Urinary bladder (tissue), 4 donors: ENCODE measurements around the gene IL36G. TPM values are rescaled to one million over a fixed set of nuclear protein-coding genes. Genes with fewer than 3 reads are reported as not detected.

ENCODE experiments used
- DNase-seq: peaks from one replicate; pipeline ENCODE4 v3.0.0-alpha.2; 2015; ENCODE audit errors: extremely low spot score
- H3K27ac ChIP-seq: one replicate; pipeline ENCODE4 v1.5.1; 2013; ENCODE audit warnings: low read depth, mild to moderate bottlenecking, moderate library complexity
- H3K36me3 ChIP-seq: one replicate; pipeline ENCODE4 v1.6.1; 2013; ENCODE audit warnings: mild to moderate bottlenecking, moderate library complexity; ENCODE audit not compliant: insufficient read depth
- H3K4me1 ChIP-seq: one replicate; pipeline ENCODE4 v1.6.1; 2013; ENCODE audit warnings: mild to moderate bottlenecking, moderate library complexity; ENCODE audit not compliant: insufficient read depth
- H3K4me3 ChIP-seq: one replicate; pipeline ENCODE4 v1.5.1; 2013; ENCODE audit warnings: low read depth, low read length
- WGBS: extraction: QIAGEN DNeasy Blood & Tissue Kit; methylation state at CpG from one replicate; pipeline ENCODE4 v1.1.7; 2013; 5-methylcytosine and 5-hydroxymethylcytosine counted together
- polyA plus RNA-seq: library from polyadenylated mRNA; stranded (reverse); fragments of 200-250 nt; gene quantifications from one replicate; pipeline ENCODE4 v1.2.3, GENCODE V29; 2013
- total RNA-seq: library from RNA; depleted of rRNA; stranded (reverse); fragments of >200 nt; gene quantifications from one replicate; pipeline ENCODE4 v1.2.3, GENCODE V29; 2014
- donor health status: healthy with polysubstance abuse.
- donor health status: healthy.

The IL36G gene
- total and polyA plus RNA-seq, 2 donors, result not detected

- Histone ChIP-seq H3K4me3 (no peak overlapping the region), H3K36me3 (no peaks in the 10 kb centered on the region), H3K4me1 (no peaks in the 10 kb centered on the region), H3K27ac (no peak overlapping the region)
- 88% methylated on average over 2 of the region's 2 CpGs for WGBS
- DNase-seq, result no peak
Observed at GRCh38 chr2:112994648-112995047, 16.8 kb downstream of the IL36G start.

GRCh38 chr2:112995346-112995920 is 17.6 kb downstream of the IL36G start:
- no peaks in the 10 kb centered on the region for H3K4me1 ChIP-seq
- WGBS, result 85% methylated on average over 14 of the region's 14 CpGs
- no peaks in the 10 kb centered on the region for H3K36me3 ChIP-seq
- H3K27ac ChIP-seq, result no peak overlapping the region
- no peak for DNase-seq
- H3K4me3 ChIP-seq, result no peak overlapping the region

- H3K4me3 ChIP-seq, result no peak overlapping the region
- H3K36me3 ChIP-seq, result no peaks in the 10 kb centered on the region
- H3K27ac ChIP-seq, result no peak overlapping the region
- no peak for DNase-seq
- 68% methylated on average over 6 of the region's 6 CpGs for WGBS
- H3K4me1 ChIP-seq, result no peaks in the 10 kb centered on the region
Observed at GRCh38 chr2:112996635-112997034, 18.8 kb downstream of the IL36G start.

- no peak for DNase-seq
- H3K4me3 ChIP-seq, result no peak overlapping the region
- WGBS, result 81% methylated on average over 1 of the region's 1 CpG
- H3K27ac ChIP-seq, result no peak overlapping the region
- no peaks in the 10 kb centered on the region for H3K36me3 ChIP-seq
- no peaks in the 10 kb centered on the region for H3K4me1 ChIP-seq
Observed at GRCh38 chr2:112997151-112997550, 19.3 kb downstream of the IL36G start.

- WGBS, result 75% methylated on average over 1 of the region's 1 CpG
- no peaks in the 10 kb centered on the region for H3K4me1 ChIP-seq
- no peak overlapping the region for H3K27ac ChIP-seq
- DNase-seq, result no peak
- H3K4me3 ChIP-seq, result no peak overlapping the region
- no peaks in the 10 kb centered on the region for H3K36me3 ChIP-seq
Observed at GRCh38 chr2:113000436-113000835, 22.6 kb downstream of the IL36G start.

GRCh38 chr2:113002677-113003076 is 24.9 kb downstream of the IL36G start:
- Histone ChIP-seq H3K4me1 (no peaks in the 10 kb centered on the region), H3K36me3 (no peaks in the 10 kb centered on the region), H3K27ac (no peak overlapping the region), H3K4me3 (no peak overlapping the region)
- no peak for DNase-seq
- 73% methylated on average over 2 of the region's 2 CpGs for WGBS

- no peak for DNase-seq
- no peak within 1 kb of the TSS for H3K4me3 ChIP-seq
- H3K4me1 ChIP-seq, result no peaks in the 10 kb centered on the region
- H3K36me3 ChIP-seq, result no peaks in the 10 kb centered on the region
- no peak within 1 kb of the TSS for H3K27ac ChIP-seq
- WGBS, result 88% methylated on average over 3 of the region's 3 CpGs
Observed at GRCh38 chr2:113005030-113005509, 27.3 kb downstream of the IL36G start, which contains the start of gene IL36A. Gene IL36A (plus strand): TSS chr2:113005459. CDS start chr2:113005872, 413 bp downstream.

DNA sequence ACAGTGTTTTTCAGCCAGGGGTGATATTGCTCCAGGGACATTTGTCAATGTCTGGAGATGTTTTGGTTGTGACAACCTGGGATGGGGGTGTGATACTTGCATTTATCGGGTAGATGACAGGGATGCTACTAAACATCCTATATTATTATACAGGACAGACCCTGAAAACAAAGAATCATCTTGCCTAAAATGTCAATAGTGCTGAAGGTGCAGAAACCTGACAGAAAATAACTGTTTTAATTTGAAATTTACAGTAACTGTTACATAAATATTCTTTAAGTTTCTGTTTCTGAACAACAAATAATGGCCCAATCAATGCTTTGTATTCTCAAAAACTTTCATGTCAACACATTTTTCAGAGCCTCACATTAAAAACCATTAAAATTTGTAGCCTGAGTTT is 29.4 kb downstream of the IL36G start:
- Histone ChIP-seq H3K27ac (no peak overlapping the region), H3K4me3 (no peak overlapping the region), H3K4me1 (no peaks in the 10 kb centered on the region), H3K36me3 (no peaks in the 10 kb centered on the region)
- DNase-seq, result no peak
- 85% methylated on average over 1 of the region's 1 CpG for WGBS

- DNase-seq, result no peak
- 80% methylated on average over 1 of the region's 1 CpG for WGBS
Observed at GRCh38 chr2:113009622-113010021, 31.8 kb downstream of the IL36G start.

DNA sequence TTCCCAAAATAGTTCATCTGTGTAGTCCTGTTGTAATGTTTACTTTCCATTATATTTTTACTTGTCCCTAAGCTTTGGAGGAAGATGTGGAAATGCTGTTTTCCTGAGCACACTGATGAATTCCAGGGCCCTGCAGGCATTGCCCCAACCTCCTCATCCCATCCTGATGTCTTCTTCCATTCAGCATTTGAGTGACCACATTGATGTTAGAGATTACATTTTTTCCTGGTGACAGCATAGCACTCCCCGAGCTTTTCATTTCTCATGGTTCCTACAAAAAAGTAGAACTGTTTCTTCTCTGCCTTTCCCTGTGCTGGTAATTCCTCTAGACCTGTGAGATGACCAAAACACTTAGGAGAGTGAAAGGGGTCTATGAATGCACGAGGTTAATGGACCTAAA is 32.3 kb downstream of the IL36G start:
- 40% methylated on average over 2 of the region's 2 CpGs for WGBS
- no peaks in the 10 kb centered on the region for H3K36me3 ChIP-seq
- DNase-seq, result no peak
- no peaks in the 10 kb centered on the region for H3K4me1 ChIP-seq
- no peak overlapping the region for H3K4me3 ChIP-seq
- no peak overlapping the region for H3K27ac ChIP-seq

More at GRCh38 chr2:113009622-113010021, 31.8 kb downstream of the IL36G start:
- no peaks in the 10 kb centered on the region for H3K4me1 ChIP-seq
- no peak overlapping the region for H3K4me3 ChIP-seq
- no peaks in the 10 kb centered on the region for H3K36me3 ChIP-seq
- no peak overlapping the region for H3K27ac ChIP-seq

GRCh38 chr2:113011108-113011507 is 33.3 kb downstream of the IL36G start:
- no peak overlapping the region for H3K4me3 ChIP-seq
- WGBS, result 94% methylated on average over 1 of the region's 1 CpG
- no peaks in the 10 kb centered on the region for H3K36me3 ChIP-seq
- H3K4me1 ChIP-seq, result no peaks in the 10 kb centered on the region
- DNase-seq, result no peak
- H3K27ac ChIP-seq, result no peak overlapping the region

- 71% methylated on average over 8 of the region's 8 CpGs for WGBS
- H3K4me3 ChIP-seq, result no peak overlapping the region
Observed at GRCh38 chr2:113012436-113013335, 34.9 kb downstream of the IL36G start.

GRCh38 chr2:113013336-113013661 is 35.5 kb downstream of the IL36G start:
- no peak for DNase-seq
- WGBS, result 77% methylated on average over 3 of the region's 3 CpGs

More at GRCh38 chr2:113012436-113013335, 34.9 kb downstream of the IL36G start:
- no peak for DNase-seq
- Histone ChIP-seq H3K27ac (no peak overlapping the region), H3K4me1 (no peaks in the 10 kb centered on the region), H3K36me3 (no peaks in the 10 kb centered on the region)

GRCh38 chr2:113014067-113014466 is 36.3 kb downstream of the IL36G start:
- H3K27ac ChIP-seq, result no peak overlapping the region
- DNase-seq, result no peak
- H3K4me3 ChIP-seq, result no peak overlapping the region
- no peaks in the 10 kb centered on the region for H3K4me1 ChIP-seq
- H3K36me3 ChIP-seq, result no peaks in the 10 kb centered on the region
- WGBS, result 91% methylated on average over 2 of the region's 2 CpGs

More at GRCh38 chr2:113013336-113013661, 35.5 kb downstream of the IL36G start:
- Histone ChIP-seq H3K27ac (no peak overlapping the region), H3K36me3 (no peaks in the 10 kb centered on the region), H3K4me3 (no peak overlapping the region), H3K4me1 (no peaks in the 10 kb centered on the region)
